Measurements from ENCODE around the gene UGGT2. TPM values are rescaled to one million over a fixed set of nuclear protein-coding genes. Genes with fewer than 3 reads are reported as not detected.

UGGT2 gene
- total and polyA plus RNA-seq, 2 of the 13 experiments (the other 11 are each of a cell fraction or from before 2014, with no cell fraction given), result 13.2 to 27.1 TPM

- peak; percentile 29 for TF ChIP-seq STAG1 (CRISPR knock-in tag; IDR thresholded peaks at IDR 0.05)
- no peak for TF ChIP-seq MIER3 (CRISPR knock-in tag; IDR thresholded peaks at IDR 0.05; ENCODE audit: borderline replicate concordance)
- no peak for TF ChIP-seq ZNF383 (CRISPR knock-in tag; IDR thresholded peaks at IDR 0.05; ENCODE audit: borderline replicate concordance)
- no peak for TF ChIP-seq REXO4 (CRISPR knock-in tag; IDR thresholded peaks at IDR 0.05; ENCODE audit: borderline replicate concordance)
- TF ChIP-seq, protein P1, sequence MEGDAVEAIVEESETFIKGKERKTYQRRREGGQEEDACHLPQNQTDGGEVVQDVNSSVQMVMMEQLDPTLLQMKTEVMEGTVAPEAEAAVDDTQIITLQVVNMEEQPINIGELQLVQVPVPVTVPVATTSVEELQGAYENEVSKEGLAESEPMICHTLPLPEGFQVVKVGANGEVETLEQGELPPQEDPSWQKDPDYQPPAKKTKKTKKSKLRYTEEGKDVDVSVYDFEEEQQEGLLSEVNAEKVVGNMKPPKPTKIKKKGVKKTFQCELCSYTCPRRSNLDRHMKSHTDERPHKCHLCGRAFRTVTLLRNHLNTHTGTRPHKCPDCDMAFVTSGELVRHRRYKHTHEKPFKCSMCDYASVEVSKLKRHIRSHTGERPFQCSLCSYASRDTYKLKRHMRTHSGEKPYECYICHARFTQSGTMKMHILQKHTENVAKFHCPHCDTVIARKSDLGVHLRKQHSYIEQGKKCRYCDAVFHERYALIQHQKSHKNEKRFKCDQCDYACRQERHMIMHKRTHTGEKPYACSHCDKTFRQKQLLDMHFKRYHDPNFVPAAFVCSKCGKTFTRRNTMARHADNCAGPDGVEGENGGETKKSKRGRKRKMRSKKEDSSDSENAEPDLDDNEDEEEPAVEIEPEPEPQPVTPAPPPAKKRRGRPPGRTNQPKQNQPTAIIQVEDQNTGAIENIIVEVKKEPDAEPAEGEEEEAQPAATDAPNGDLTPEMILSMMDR (CRISPR knock-in tag; IDR thresholded peaks at IDR 0.05), result peak; percentile 37
- TF ChIP-seq, protein P2, sequence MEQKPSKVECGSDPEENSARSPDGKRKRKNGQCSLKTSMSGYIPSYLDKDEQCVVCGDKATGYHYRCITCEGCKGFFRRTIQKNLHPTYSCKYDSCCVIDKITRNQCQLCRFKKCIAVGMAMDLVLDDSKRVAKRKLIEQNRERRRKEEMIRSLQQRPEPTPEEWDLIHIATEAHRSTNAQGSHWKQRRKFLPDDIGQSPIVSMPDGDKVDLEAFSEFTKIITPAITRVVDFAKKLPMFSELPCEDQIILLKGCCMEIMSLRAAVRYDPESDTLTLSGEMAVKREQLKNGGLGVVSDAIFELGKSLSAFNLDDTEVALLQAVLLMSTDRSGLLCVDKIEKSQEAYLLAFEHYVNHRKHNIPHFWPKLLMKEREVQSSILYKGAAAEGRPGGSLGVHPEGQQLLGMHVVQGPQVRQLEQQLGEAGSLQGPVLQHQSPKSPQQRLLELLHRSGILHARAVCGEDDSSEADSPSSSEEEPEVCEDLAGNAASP (CRISPR knock-in tag; IDR thresholded peaks at IDR 0.05; ENCODE audit: borderline replicate concordance), result no peak
- TF ChIP-seq, protein P3, sequence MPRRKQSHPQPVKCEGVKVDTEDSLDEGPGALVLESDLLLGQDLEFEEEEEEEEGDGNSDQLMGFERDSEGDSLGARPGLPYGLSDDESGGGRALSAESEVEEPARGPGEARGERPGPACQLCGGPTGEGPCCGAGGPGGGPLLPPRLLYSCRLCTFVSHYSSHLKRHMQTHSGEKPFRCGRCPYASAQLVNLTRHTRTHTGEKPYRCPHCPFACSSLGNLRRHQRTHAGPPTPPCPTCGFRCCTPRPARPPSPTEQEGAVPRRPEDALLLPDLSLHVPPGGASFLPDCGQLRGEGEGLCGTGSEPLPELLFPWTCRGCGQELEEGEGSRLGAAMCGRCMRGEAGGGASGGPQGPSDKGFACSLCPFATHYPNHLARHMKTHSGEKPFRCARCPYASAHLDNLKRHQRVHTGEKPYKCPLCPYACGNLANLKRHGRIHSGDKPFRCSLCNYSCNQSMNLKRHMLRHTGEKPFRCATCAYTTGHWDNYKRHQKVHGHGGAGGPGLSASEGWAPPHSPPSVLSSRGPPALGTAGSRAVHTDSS (CRISPR knock-in tag; conservative IDR thresholded peaks at IDR 0.05), result no peak
- CTCF ChIA-PET (ENCODE audit: low intra/inter-chr PET ratio, low total read pairs), result interaction anchor here (2.4 kb wide), 1 partner anchor 56 kb away, joined by 14 read pairs; no protein-coding TSS in a partner anchor
- ATAC-seq (peak; percentile 33; the same call in 2 of the 3 replicates), DNase-seq (ENCODE audit: low spot score) (peak; percentile 12), FAIRE-seq (peak; percentile 47)
- POLR2A ChIA-PET, result no interaction called here
- Histone ChIP-seq H3K4me3 (replicated peaks in 1 of 3; ENCODE audit: insufficient read depth in 1 of 3, low read depth in 2 of 3, low read length in 3 of 3) (no peak overlapping the region), H3K4me2 (ENCODE audit: low read depth, low read length) (no peak overlapping the region), H3K79me2 (ENCODE audit: insufficient read depth, low read length) (no peaks in the 10 kb centered on the region), H4K20me1 (ENCODE audit: insufficient read depth, low read length) (no peaks in the 10 kb centered on the region), H3K27ac (ENCODE audit: extremely low read length, insufficient read depth, low read length) (no peak overlapping the region), H3K27me3 (ENCODE audit: control insufficient read depth in 1 of 2, insufficient read depth in 2 of 2, low read length in 2 of 2) (no peaks in the 10 kb centered on the region), H3K4me1 (ENCODE audit: insufficient read depth, low read length) (no peaks in the 10 kb centered on the region), H3K36me3 (replicated peaks in 1 of 2; ENCODE audit: control insufficient read depth in 1 of 2, insufficient read depth in 2 of 2, low read length in 2 of 2) (no peaks in the 10 kb centered on the region), H2AFZ (ENCODE audit: low read length) (no peak overlapping the region), H3K9me3 (ENCODE audit: low read length) (no peaks in the 10 kb centered on the region), H3K9ac (ENCODE audit: insufficient read depth, low read depth, low read length) (no peak overlapping the region)
- intact Hi-C loops (cut with micrococcal nuclease; ENCODE audit: unreplicated experiment), result loop anchor here (1.0 kb wide), 1 partner anchor 56 kb away; no protein-coding TSS in a partner anchor
- 49% methylated on average over 3 of the region's 3 CpGs for WGBS (ENCODE audit: low lambda C conversion rate)
- in situ Hi-C loops (cut with HindIII; ENCODE audit: extremely low pct_ligation_motif_present, low pct_unique_long_range_greater_than_20kb), result no loop called here
- BruUV-seq (replicated peaks), result no TSS peak
Observed at GRCh38 chr13:96075953-96076543, 22.8 kb upstream of the UGGT2 start.
